HG03378 (cell line): Measurements from ENCODE around the gene GPR35.

Experiments
- ATAC-seq: cut with Tn5 transposase; IDR thresholded peaks from one replicate; pipeline ENCODE4 v1.9.1; 2021; ENCODE audit warnings: mild to moderate bottlenecking, moderate library complexity; ENCODE audit not compliant: unreplicated experiment

Gene GPR35

GRCh38 chr2:240588669-240589068 lies 36.6 kb upstream of the GPR35 start:
- no peak for ATAC-seq

GRCh38 chr2:240589375-240589774 lies 35.9 kb upstream of the GPR35 start:
- no peak for ATAC-seq

GRCh38 chr2:240589850-240590525 lies 35.3 kb upstream of the GPR35 start:
- no peak for ATAC-seq

- no peak for ATAC-seq
Observed at GRCh38 chr2:240590681-240591111, 34.6 kb upstream of the GPR35 start.

GRCh38 chr2:240591226-240591625 lies 34.1 kb upstream of the GPR35 start:
- no peak for ATAC-seq

GRCh38 chr2:240591784-240592183 lies 33.5 kb upstream of the GPR35 start:
- no peak for ATAC-seq

- no peak for ATAC-seq
Observed at GRCh38 chr2:240593026-240593702, 32.1 kb upstream of the GPR35 start.

GRCh38 chr2:240593703-240594451 lies 31.4 kb upstream of the GPR35 start:
- ATAC-seq, result no peak

GRCh38 chr2:240594511-240595380 lies 30.5 kb upstream of the GPR35 start:
- no peak for ATAC-seq

- ATAC-seq, result no peak
Observed at GRCh38 chr2:240595381-240596079, 29.8 kb upstream of the GPR35 start.

GRCh38 chr2:240596080-240596460 lies 29.2 kb upstream of the GPR35 start:
- no peak for ATAC-seq

- no peak for ATAC-seq
Observed at GRCh38 chr2:240596491-240596931, 28.8 kb upstream of the GPR35 start.

GRCh38 chr2:240597054-240597418 lies 28.2 kb upstream of the GPR35 start:
- no peak for ATAC-seq

- ATAC-seq, result no peak
Observed at GRCh38 chr2:240597419-240598181, 27.7 kb upstream of the GPR35 start.

- ATAC-seq, result no peak
Observed at GRCh38 chr2:240598311-240598911, 26.9 kb upstream of the GPR35 start.

- ATAC-seq, result no peak
Observed at GRCh38 chr2:240599141-240599583, 26.1 kb upstream of the GPR35 start.

- no peak for ATAC-seq
Observed at GRCh38 chr2:240600451-240600961, 24.8 kb upstream of the GPR35 start.

GRCh38 chr2:240601061-240601830 lies 24.0 kb upstream of the GPR35 start:
- ATAC-seq, result no peak
